ENCODE results near the gene AADACL3.
A peak's percentile ranks its signal among the peaks of the same experiment; 100 is the strongest.
"Not testable (repeated sequence)": the region's sequence is repeated elsewhere in the genome, so short reads cannot be mapped to it uniquely, and the experiment has no call there.

AADACL3 gene

GRCh38 chr1:12715896-12716437, at the start of gene AADACL3:
Gene AADACL3 (plus strand): TSS chr1:12716110. CDS start chr1:12716177, 67 bp downstream.
- no peak for DNase-seq

GRCh38 chr1:12666141-12666735, 49.7 kb upstream of the AADACL3 start:
- DNase-seq, result no peak

- no peak for DNase-seq
These were observed 46.3 kb upstream of the AADACL3 start for GRCh38 chr1:12669529-12670068.

GRCh38 chr1:12674358-12674757, 41.6 kb upstream of the AADACL3 start:
- no peak for DNase-seq

GRCh38 chr1:12676122-12676521, 39.8 kb upstream of the AADACL3 start:
- DNase-seq, result not testable (repeated sequence)

GRCh38 chr1:12677565-12677964, 38.3 kb upstream of the AADACL3 start:
- DNase-seq, result peak in 24 of 56 donors; percentile 1 to 37 (median 10)

- peak in 4 of 56 donors; percentile 1 to 11 (median 3) for DNase-seq
These were observed 37.6 kb upstream of the AADACL3 start for GRCh38 chr1:12678350-12678749.

- no peak for DNase-seq
These were observed 37.1 kb upstream of the AADACL3 start for GRCh38 chr1:12678820-12679219.

- DNase-seq, result peak in 17 of 56 donors; percentile 1 to 25 (median 6)
These were observed 25.8 kb upstream of the AADACL3 start for GRCh38 chr1:12690156-12690555.

GRCh38 chr1:12692967-12693782, 22.7 kb upstream of the AADACL3 start:
- no peak for DNase-seq

- DNase-seq, result no peak
These were observed 19.3 kb upstream of the AADACL3 start for GRCh38 chr1:12696658-12697057.

GRCh38 chr1:12697397-12697796, 18.5 kb upstream of the AADACL3 start:
- no peak for DNase-seq

- no peak for DNase-seq
These were observed 12.0 kb upstream of the AADACL3 start for GRCh38 chr1:12703821-12704451.

GRCh38 chr1:12706061-12706460, 9.8 kb upstream of the AADACL3 start:
- DNase-seq, result no peak

- no peak for DNase-seq
These were observed 7.4 kb upstream of the AADACL3 start for GRCh38 chr1:12708396-12709090.

GRCh38 chr1:12709091-12709491, 6.8 kb upstream of the AADACL3 start:
- DNase-seq, result no peak

- no peak for DNase-seq
These were observed 6.2 kb upstream of the AADACL3 start for GRCh38 chr1:12709696-12710095.

- no peak for DNase-seq
These were observed 4.4 kb upstream of the AADACL3 start for GRCh38 chr1:12711536-12711935.

- no peak for DNase-seq
These were observed 3.8 kb upstream of the AADACL3 start for GRCh38 chr1:12712076-12712475.

GRCh38 chr1:12712929-12713328, 3.0 kb upstream of the AADACL3 start:
- DNase-seq, result no peak

GRCh38 chr1:12713651-12714050, 2.3 kb upstream of the AADACL3 start:
- not testable (repeated sequence) for DNase-seq

All from nucleus accumbens (tissue), 56 donors.